IPS-NIHi11 (cell line): ENCODE measurements around the gene WDR76.
"Not testable (repeated sequence)": the region's sequence is repeated elsewhere in the genome, so short reads cannot be mapped to it uniquely, and the experiment has no call there.

Experiments
- DNase-seq: peaks from one replicate; pipeline ENCODE4 v3.0.0; 2012; ENCODE audit warnings: mixed read lengths, low spot score

The WDR76 gene

GRCh38 chr15:43826508-43827341 is at the start of gene WDR76:
WDR76 (plus strand) TSS chr15:43827002; CDS start chr15:43827033, 31 bp downstream.
- peak; percentile 87 for DNase-seq

DNA sequence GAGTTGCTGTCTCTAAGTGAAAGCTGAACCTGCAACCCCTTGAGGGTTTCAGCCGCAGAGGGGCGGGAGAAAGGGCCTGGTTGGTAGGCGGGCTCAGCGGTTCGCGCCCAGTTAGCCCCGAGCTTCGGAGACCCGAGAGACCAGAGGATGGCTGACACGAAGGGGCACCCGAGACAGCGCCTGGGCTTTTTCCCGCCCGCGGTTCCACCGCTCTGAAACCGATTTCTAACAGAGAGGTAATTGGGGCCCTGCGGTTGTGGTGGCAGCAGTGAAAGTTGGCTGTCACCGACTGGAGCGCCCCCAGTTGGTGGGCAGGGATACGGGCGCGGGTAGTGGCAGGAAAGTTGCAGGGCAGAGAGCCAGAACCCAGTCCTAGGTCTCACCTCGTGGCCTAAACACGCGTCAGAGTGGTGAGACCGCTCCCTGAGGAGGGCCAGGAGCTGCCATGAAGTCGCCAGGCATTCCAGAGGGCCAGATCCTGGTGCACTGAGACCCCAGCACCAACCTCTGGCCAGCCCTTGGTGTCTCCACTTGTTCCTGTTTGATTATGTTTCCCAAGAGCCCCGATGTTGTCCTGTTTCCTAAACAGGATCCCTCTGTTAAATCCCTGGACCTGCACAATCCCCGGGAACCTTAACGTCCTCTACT is 49.4 kb upstream of the WDR76 start:
- DNase-seq, result peak; percentile 67

GRCh38 chr15:43779016-43779415 is 47.8 kb upstream of the WDR76 start:
- DNase-seq, result no peak

DNA sequence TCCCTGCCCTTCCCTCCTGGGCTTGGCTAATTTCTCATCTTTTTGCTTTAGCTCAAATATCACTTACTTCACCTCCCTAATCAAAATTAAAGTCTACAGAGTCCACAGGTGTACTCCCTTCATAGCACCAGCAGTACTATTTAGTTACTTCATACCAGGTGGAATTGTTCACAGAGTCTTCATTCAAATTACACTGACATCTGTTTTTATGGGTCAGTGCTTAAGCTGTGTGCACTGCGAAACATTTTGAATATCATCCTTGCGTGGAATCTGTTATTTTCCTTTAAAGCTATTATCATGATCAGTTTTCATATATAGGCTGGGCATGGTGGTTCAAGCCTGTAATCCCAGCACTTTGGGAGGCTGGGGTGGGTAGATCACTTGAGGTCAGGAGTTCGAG is 37.4 kb upstream of the WDR76 start:
- DNase-seq, result no peak

DNA sequence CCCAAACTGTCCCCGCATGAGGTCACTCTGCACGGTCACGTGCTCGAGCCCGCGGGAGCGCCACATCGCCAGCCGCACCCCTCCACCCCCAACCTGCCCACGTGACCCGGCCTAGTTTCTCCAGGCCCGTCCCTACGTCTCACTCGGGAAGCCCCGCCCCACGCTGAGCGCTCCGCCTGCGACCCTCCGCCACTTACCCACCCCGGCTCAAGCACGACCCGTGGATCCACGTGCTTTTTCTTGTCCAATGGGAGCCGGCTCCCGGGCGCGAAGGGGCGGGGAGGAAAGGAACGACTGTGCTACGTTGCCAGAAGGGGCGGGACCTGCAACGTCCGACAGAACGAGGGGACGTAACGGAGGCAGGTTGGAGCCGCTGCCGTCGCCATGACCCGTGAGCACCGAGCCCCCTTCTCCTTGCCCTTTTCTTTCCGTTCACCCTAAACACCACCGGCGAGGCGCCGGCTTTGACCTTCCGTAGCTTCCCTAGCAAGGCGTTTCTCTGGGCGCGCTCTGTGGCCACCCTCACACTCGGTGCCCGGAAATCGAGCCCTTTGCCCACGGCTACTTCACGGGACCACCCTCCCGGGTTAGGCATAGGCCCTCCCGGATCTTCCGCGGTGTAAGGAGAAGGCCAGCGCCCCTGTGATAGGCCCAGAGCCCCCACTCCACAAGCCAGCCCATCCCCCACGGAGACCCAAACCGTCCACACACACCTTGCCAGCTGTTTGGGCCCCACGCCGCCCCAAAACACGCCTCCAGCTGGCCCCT is 34.6 kb upstream of the WDR76 start, which contains the start of gene SERF2:
Gene SERF2, plus strand, starts transcription at position 328 of the 768 bp plus-strand sequence. Its CDS starts 57 bp downstream, at position 385.
- DNase-seq, result peak; percentile 100

DNA sequence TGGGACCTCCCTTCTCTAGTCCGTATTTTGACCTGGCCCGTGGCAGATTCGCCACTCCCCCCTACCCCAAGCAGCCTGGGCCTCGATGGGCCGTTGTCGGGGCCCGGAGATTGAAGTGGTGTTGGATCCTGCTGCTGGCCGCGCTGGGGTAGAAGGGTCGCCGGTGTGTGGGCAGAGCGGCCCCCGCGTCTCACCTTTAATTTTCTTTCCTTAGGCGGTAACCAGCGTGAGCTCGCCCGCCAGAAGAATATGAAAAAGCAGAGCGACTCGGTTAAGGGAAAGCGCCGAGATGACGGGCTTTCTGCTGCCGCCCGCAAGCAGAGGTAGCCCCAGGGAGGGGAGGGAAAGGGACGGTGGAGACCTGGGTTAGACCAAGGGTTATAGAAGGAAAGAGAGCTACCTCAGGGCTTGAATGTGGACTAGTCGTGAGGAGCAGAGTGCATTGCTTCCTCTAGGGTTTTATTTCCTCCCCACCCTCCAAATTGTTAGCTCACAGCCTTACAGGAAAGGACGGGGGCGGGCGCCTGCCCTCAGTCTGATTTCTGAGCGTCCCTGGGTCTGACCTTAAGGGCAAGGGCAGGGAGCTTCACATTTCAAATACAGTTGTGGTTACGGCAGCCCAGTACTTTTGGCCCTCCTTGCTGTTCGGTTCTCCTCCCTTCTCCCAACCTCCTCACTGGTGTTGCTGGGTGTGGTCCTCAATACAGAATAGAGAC is 33.9 kb upstream of the WDR76 start:
- DNase-seq, result peak; percentile 28

DNA sequence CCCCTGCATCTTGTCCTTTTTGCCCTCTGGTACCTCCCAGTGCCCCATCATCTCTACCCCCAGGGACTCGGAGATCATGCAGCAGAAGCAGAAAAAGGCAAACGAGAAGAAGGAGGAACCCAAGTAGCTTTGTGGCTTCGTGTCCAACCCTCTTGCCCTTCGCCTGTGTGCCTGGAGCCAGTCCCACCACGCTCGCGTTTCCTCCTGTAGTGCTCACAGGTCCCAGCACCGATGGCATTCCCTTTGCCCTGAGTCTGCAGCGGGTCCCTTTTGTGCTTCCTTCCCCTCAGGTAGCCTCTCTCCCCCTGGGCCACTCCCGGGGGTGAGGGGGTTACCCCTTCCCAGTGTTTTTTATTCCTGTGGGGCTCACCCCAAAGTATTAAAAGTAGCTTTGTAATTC is 33.2 kb upstream of the WDR76 start:
- no peak for DNase-seq

DNA sequence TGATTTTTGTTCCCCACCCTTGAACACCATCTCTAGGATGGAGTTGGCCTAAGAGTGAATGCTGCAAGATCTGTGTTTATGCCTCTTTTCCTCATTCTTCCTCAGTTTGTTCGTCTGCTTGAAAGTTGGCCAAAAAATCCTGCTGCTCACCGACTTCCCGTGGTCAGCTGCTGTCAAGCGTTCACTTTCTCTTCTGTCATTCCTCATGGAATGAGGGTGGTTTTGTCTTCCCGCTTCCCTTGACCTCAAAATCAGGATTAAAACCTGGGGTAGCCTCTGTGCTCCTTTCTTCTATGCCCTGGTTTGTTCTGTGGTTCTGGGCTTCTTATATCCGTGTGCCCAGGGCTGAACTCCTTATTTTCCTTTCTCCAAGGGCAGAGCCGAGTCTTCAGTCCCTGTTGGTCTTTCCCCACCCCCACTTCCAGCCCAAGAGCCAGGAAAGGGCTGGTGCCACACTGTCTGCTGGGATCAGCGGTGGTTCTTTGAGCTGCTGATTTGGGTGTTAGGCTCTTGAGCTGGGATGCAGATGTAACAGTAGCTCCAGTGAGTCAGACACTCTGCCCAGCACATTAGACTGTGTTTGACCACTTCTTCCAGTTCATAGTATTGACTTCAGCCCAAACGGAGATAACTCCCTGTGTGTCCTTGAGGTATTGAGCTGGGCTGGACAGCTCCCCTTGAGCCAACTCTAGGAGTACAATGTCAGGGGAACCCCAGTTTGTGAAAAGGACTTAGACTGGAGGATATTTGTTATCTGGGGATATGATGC is 32.3 kb upstream of the WDR76 start:
- DNase-seq, result no peak

- DNase-seq, result no peak
These were observed 31.6 kb upstream of the WDR76 start for GRCh38 chr15:43795197-43795596.

GRCh38 chr15:43795997-43796396 is 30.8 kb upstream of the WDR76 start:
- DNase-seq, result no peak

GRCh38 chr15:43796566-43796965 is 30.2 kb upstream of the WDR76 start:
- DNase-seq, result no peak

DNA sequence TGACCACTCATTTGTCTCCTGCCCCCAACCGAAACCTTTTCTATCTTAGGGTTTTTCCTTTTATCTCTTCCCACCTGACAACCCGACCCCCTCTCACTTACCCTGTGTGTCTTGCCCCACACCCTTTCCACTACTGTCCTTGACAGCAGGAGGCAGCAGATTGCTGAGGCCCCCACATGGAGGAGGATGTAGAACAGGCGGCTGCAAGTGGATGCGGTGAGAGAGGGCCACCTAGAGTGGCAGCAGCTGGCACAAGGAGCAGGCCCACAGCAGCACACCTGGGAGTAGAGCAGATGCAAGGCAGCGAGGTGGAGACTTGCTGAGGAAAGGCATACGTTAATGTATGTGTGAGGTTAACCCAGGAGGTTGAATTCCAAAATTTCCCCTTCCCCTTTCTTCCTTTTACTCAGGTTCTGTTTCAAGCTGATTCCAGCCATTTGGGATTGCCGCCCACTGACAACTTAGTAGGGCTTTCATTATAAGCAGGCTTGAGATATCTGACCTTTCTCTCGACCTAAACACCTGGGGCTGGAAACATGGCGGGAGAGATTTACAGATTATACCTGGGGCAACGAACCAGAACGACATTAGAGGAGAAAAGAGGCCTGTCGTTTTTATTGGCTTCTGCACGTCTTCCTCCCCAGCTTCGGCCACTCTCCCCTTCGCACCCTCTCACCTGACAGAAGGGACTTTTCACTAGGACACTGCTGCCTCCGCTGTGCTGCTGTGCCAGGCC is 27.4 kb upstream of the WDR76 start:
- no peak for DNase-seq

- no peak for DNase-seq
These were observed 26.9 kb upstream of the WDR76 start, which contains the start of gene SERINC4 for GRCh38 chr15:43799945-43800285. SERINC4 (minus strand) TSS chr15:43800220; CDS start chr15:43799986, 234 bp downstream.

DNA sequence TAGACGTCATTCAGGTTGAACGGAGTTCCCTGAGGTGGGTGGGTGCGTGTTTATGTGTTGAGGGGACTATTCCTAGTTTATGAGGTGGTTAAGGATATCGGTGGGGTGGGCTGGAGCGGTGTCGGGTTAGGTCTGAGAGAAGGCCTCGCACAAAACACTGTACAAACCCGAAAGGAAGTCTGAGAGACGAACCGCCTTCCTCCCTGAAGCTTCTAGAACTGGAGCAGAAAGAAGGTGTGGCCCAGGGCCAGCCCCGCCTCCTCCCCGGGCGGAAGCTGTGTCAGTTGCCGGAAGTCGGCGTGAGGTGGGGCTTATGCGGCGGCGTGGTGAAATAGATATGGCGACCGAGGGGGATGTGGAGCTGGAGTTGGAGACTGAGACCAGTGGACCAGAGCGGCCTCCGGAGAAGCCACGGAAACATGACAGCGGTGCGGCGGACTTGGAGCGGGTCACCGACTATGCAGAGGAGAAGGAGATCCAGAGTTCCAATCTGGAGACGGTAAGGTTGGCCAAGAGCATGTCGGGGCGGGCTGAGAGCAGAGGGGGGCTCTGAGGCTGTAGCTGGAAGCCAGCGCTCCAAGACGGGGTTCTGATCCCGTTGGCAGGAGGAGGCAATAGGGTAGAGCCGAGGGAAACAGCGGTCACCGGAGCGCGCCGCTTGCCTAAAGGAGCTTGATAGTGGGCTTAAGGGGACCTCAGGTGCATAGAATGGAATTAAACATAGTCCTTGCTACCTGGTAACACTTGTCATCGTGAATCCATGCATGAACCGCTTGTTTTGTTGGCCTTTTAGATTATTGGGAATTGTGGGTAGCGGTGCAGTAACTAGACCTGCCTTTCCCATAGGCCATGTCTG is 26.3 kb upstream of the WDR76 start, which contains the start of gene HYPK:
Gene HYPK, plus strand, starts transcription at position 314 of the 856 bp plus-strand sequence. Its CDS starts 24 bp downstream, at position 338.
- peak; percentile 90 for DNase-seq

- DNase-seq, result not testable (repeated sequence)
These were observed 24.1 kb upstream of the WDR76 start for GRCh38 chr15:43802676-43803075.

- no peak for DNase-seq
These were observed 18.3 kb upstream of the WDR76 start for GRCh38 chr15:43808435-43808950.

GRCh38 chr15:43808960-43809678 is 17.7 kb upstream of the WDR76 start:
- DNase-seq, result no peak

GRCh38 chr15:43815064-43815463 is 11.7 kb upstream of the WDR76 start:
- DNase-seq, result not testable (repeated sequence)
